Glutamatergic neuron (in vitro differentiated cells): ENCODE results near the gene MYL5. TPM values are rescaled to one million over a fixed set of nuclear protein-coding genes. Genes with fewer than 3 reads are reported as not detected.
"Not testable (repeated sequence)": the region's sequence is repeated elsewhere in the genome, so short reads cannot be mapped to it uniquely, and the experiment has no call there.

Experiments
- DNase-seq: peaks from one replicate; pipeline ENCODE4 v3.0.0; 2022
- H3K27ac Mint-ChIP-seq: one replicate; pipeline ENCODE4 v1.8.0; 2020; ENCODE audit warnings: mild to moderate bottlenecking, mixed read lengths, inconsistent platforms; ENCODE audit not compliant: unreplicated experiment
- H3K27me3 Mint-ChIP-seq: one replicate; pipeline ENCODE4 v1.8.0; 2020; ENCODE audit warnings: mild to moderate bottlenecking, moderate library complexity, mixed read lengths, inconsistent platforms; ENCODE audit not compliant: unreplicated experiment
- H3K36me3 Mint-ChIP-seq: one replicate; pipeline ENCODE4 v1.8.0; 2020; ENCODE audit warnings: mild to moderate bottlenecking, mixed read lengths, inconsistent platforms; ENCODE audit not compliant: unreplicated experiment
- H3K4me1 Mint-ChIP-seq: one replicate; pipeline ENCODE4 v1.8.0; 2020; ENCODE audit warnings: mild to moderate bottlenecking, low read depth, mixed read lengths, inconsistent platforms; ENCODE audit not compliant: unreplicated experiment
- H3K4me3 Mint-ChIP-seq: one replicate; pipeline ENCODE4 v1.8.0; 2020; ENCODE audit warnings: mild to moderate bottlenecking, mixed read lengths, inconsistent platforms; ENCODE audit not compliant: unreplicated experiment
- H3K9me3 Mint-ChIP-seq: one replicate; pipeline ENCODE4 v1.8.0; 2020; ENCODE audit warnings: mild to moderate bottlenecking, moderate library complexity, mixed read lengths, inconsistent platforms; ENCODE audit not compliant: unreplicated experiment
- total RNA-seq: library from RNA; stranded (reverse); fragmentation: NEBNext Ultra II Directional; extraction: Animal tissue kit (Norgen Biotek cat#: 25700); gene quantifications from one replicate; pipeline ENCODE4 v1.2.1, GENCODE V29; 2021; ENCODE audit not compliant: unreplicated experiment
- TF ChIP-seq, protein P1 (sequence below): fragments of 200-600 bp; sonication (generic); IDR thresholded peaks from one replicate; pipeline ENCODE4 v1.5.0; 2021; ENCODE audit not compliant: partially characterized antibody, unreplicated experiment

MYL5 gene
- total RNA-seq, 1 donor from 2014 or later = 13.6 TPM

DNA sequence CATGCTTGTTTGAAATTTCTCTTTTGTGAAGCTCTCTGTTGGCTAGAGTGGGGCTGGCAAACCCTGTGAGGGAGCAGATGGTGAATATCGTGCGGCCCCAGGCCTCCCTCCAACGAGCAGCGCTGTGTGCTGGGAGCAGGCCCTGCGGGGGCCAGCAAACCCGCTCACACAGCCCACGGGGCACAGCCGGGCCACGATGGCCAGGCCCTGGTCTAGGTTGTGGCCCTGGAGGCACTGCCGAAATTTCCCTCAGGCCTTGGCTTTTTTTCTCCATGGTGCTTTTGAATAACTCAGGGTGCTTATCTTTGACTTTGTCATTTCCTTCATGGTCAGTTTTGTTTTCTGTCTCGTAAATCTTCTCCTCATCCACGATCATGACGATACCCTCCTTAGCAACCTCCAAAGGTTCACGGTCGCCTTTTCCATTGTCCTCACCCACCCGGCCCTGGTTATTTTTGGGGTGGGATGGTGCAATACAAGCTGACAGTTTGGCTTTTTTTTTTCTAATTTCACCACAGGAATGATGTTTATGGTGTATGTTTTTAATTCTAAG is 52.0 kb downstream of the MYL5 start:
- peak overlapping the region; percentile 65 for H3K27ac Mint-ChIP-seq
- TF ChIP-seq, protein P1, sequence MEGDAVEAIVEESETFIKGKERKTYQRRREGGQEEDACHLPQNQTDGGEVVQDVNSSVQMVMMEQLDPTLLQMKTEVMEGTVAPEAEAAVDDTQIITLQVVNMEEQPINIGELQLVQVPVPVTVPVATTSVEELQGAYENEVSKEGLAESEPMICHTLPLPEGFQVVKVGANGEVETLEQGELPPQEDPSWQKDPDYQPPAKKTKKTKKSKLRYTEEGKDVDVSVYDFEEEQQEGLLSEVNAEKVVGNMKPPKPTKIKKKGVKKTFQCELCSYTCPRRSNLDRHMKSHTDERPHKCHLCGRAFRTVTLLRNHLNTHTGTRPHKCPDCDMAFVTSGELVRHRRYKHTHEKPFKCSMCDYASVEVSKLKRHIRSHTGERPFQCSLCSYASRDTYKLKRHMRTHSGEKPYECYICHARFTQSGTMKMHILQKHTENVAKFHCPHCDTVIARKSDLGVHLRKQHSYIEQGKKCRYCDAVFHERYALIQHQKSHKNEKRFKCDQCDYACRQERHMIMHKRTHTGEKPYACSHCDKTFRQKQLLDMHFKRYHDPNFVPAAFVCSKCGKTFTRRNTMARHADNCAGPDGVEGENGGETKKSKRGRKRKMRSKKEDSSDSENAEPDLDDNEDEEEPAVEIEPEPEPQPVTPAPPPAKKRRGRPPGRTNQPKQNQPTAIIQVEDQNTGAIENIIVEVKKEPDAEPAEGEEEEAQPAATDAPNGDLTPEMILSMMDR = no peak

DNA sequence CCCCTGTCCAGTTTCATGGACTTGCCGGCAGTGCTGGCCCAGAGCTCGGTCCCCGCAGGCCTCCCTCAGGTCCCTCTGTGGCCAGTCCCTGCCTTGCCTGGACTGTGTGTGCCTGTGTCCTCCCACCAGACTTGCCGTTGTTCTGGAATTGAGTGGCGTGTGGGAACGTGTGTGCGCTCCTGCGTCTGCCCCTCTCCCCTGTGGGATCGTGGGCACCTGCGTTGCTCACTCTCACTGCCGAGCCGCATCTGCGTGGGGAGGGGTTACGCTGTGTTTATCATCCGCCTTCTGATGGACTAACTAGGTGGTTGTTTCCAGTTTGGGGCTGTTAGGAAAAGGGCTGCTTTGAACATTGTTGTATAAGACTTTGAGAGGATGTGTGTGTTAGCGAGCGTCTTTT is 52.5 kb downstream of the MYL5 start:
- TF ChIP-seq, protein P1 = no peak
- Mint-ChIP-seq H3K27ac (peak overlapping the region; percentile 94), H3K4me1 (peaks cover 25% of the 10 kb centered on the region), H3K4me3 (peak overlapping the region; percentile 84), H3K9me3 (peaks cover 26% of the 10 kb centered on the region), H3K36me3 (peaks cover 8% of the 10 kb centered on the region), H3K27me3 (peaks cover 14% of the 10 kb centered on the region)
- no peak for DNase-seq

More for the DNA sequence above, 52.0 kb downstream of the MYL5 start:
- Mint-ChIP-seq H3K4me1 (peaks cover 27% of the 10 kb centered on the region), H3K27me3 (peaks cover 18% of the 10 kb centered on the region), H3K36me3 (peaks cover 8% of the 10 kb centered on the region), H3K4me3 (peak overlapping the region; percentile 84), H3K9me3 (peaks cover 28% of the 10 kb centered on the region)
- no peak for DNase-seq

DNA sequence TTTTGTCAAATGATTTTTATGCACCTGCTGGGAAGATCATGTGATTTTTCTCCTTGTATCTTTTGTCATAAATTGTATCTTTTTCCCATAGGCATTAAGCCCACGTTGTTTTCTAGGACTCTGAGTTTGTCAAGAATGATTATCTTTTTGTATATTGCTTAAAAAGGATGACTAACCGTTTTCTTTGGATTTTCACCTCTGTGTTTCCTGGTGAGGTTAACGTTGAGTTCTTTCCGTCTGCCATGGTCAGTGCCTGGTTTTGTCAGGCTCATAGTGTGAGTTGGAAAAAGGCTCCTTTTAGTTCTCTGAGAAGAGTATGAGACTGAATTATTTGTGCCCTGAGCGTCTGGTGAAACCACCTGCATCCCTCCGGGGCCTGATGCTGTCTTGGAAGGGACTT is 53.2 kb downstream of the MYL5 start:
- Mint-ChIP-seq H3K27me3 (peaks cover 12% of the 10 kb centered on the region), H3K27ac (no peak overlapping the region), H3K4me3 (peak overlapping the region; percentile 21), H3K36me3 (peaks cover 4% of the 10 kb centered on the region), H3K4me1 (peaks cover 25% of the 10 kb centered on the region), H3K9me3 (peaks cover 26% of the 10 kb centered on the region)
- TF ChIP-seq, protein P1 = no peak
- no peak for DNase-seq

DNA sequence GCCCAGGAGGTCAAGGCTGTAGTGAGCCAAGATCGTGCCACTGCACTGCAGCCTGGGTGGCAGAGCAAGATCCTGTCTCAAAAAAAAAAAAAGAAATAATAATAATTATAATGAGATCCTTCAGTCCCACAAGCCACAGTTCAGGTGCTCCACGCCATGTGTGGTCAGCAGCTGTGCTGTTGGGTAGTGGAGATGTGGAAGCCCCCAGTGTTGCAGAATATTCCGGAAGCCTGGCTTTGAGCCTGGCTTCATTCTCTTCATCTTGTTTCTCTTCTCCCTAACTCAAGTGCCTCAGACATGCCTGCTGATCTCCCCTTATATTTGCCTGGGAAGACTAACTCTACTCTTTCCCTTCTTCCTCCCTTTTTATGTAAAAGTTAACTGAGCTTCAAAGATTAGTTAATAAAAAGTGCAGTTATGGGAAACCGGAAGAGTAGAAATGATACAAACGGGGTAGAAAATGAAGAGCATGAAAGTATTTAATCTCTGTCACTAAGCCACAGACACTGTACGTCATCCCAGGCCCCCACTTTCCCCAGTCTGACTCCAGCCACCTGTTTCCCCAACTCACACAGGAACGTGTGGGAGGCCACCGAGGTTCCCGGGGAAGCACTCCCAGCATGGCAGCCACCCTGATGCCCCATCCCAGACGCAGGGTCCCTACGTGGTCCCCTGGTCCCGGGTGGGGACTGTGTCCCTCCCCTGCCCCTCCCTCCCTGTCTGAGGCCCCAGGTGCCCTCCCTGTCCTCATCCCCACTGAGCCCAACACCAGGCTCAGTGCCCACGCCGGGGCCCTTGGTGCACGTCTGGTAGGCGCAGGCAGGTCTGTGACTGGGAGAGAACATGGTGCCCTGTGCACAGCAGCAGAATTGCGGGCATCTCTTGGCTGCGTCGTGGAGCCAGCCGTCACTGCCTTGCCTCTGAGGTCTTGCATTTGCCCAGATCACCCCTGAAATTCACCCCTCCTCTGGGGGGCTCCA is 55.3 kb downstream of the MYL5 start:
- DNase-seq = no peak
- TF ChIP-seq, protein P1 = no peak
- Mint-ChIP-seq H3K36me3 (peaks cover 4% of the 10 kb centered on the region), H3K9me3 (peaks cover 17% of the 10 kb centered on the region), H3K4me1 (peaks cover 25% of the 10 kb centered on the region), H3K4me3 (no peak overlapping the region), H3K27ac (peak overlapping the region; percentile 39), H3K27me3 (peaks cover 12% of the 10 kb centered on the region)

DNA sequence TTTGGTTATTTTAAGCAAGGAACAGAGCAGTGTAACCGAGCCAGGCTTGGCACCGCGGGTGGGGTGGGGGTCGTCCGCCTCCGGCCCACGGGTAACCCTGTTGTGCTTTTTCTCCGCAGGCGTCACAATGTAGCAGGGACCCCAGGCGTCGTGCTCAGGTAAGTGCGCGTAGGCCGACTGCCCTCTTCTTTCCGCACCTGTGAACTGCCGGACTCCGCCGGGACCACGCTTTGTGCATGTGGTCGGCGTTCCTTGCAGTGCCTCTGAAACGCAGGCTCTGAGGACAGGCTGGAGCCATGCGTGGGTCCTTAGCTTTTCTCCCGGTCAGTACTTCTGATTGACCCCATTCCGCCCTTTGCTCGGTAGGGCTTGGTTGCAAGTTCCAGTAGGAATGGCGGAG is 56.2 kb downstream of the MYL5 start:
- TF ChIP-seq, protein P1 = no peak
- peaks cover 19% of the 10 kb centered on the region for H3K4me1 Mint-ChIP-seq
- no peak for DNase-seq
- no peak overlapping the region for H3K4me3 Mint-ChIP-seq
- peaks cover 4% of the 10 kb centered on the region for H3K36me3 Mint-ChIP-seq
- H3K9me3 Mint-ChIP-seq = peaks cover 16% of the 10 kb centered on the region
- H3K27ac Mint-ChIP-seq = peak overlapping the region; percentile 17
- H3K27me3 Mint-ChIP-seq = peaks cover 12% of the 10 kb centered on the region

DNA sequence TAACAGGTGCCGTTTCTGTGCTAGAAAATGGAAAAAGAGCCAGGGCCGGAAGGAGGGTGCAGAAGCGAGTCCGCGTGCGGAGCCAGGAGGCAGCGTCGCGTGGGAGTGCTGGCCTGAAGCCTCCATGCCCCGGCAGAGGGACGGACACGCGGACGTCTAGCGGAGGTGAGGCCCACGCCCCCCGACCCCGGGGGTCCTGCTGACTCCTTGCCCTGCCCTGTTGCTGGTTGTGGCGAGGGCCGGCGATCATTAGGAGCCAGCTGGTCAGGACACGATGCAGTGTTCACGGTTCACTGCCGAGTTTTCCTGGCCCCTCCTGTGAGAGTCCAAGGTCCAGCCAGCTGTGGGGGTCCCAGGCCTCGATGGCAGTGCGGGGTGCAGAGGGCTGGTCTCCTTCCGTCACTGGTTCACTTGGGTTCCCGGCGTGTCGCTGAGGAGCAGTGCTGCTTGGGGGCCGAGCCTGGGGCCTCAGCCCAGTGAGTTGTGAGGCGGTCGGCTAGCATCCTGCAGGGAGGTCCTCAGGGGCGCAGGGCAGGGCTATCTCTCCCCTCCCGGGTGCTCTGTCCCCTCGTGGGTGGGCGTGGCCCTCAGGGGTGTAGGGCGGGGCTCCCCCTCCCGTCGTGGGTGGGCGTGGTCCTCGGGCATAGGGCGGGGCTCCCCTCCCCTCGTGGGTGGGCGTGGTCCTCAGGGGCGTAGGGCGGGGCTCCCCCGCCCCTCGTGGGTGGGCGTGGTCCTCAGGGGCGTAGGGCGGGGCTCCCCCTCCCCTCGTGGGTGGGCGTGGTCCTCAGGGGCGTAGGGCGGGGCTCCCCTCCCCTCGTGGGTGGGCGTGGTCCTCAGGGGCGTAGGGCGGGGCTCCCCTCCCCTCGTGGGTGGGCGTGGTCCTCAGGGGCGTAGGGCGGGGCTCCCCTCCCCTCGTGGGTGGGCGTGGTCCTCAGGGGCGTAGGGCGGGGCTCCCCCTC is 56.9 kb downstream of the MYL5 start:
- H3K27me3 Mint-ChIP-seq = peaks cover 12% of the 10 kb centered on the region
- not testable (repeated sequence) for H3K36me3 Mint-ChIP-seq, DNase-seq, H3K4me3 Mint-ChIP-seq
- H3K4me1 Mint-ChIP-seq = peaks cover 19% of the 10 kb centered on the region
- H3K27ac Mint-ChIP-seq = peak overlapping the region; percentile 17
- peaks cover 16% of the 10 kb centered on the region for H3K9me3 Mint-ChIP-seq
